WI38 (cell line): ENCODE measurements around the gene MACF1.
"Not testable (repeated sequence)": the region's sequence is repeated elsewhere in the genome, so short reads cannot be mapped to it uniquely, and the experiment has no call there.

Experiments used
- H3K4me3 ChIP-seq: 2 replicates; pipeline ENCODE4 v1.5.1; 2011; ENCODE audit warnings: low read depth, mild to moderate bottlenecking, control low read depth, low read length
- CTCF ChIP-seq: IDR thresholded peaks from 2 replicates; pipeline ENCODE4 v1.5.1; 2012; ENCODE audit warnings: low read depth, mild to moderate bottlenecking, control low read depth, low read length

MACF1 gene

GRCh38 chr1:39472826-39473225, 268.3 kb downstream of the MACF1 start:
- no peak for TF ChIP-seq CTCF

GRCh38 chr1:39473324-39473723, 268.8 kb downstream of the MACF1 start:
- no peak for TF ChIP-seq CTCF
- H3K4me3 ChIP-seq = no peak overlapping the region

More at GRCh38 chr1:39472826-39473225, 268.3 kb downstream of the MACF1 start:
- no peak overlapping the region for H3K4me3 ChIP-seq

- H3K4me3 ChIP-seq = no peak overlapping the region
- TF ChIP-seq CTCF = no peak
Measured at GRCh38 chr1:39474810-39475209, 270.3 kb downstream of the MACF1 start.

- not testable (repeated sequence) for H3K4me3 ChIP-seq
Measured at GRCh38 chr1:39475551-39475950, 271.1 kb downstream of the MACF1 start.

- TF ChIP-seq CTCF = no peak
Measured at GRCh38 chr1:39478126-39478915, 273.8 kb downstream of the MACF1 start.

GRCh38 chr1:39481289-39481688, 276.8 kb downstream of the MACF1 start:
- H3K4me3 ChIP-seq = no peak overlapping the region
- no peak for TF ChIP-seq CTCF

More at GRCh38 chr1:39478126-39478915, 273.8 kb downstream of the MACF1 start:
- H3K4me3 ChIP-seq = no peak overlapping the region

GRCh38 chr1:39483276-39483675, 278.8 kb downstream of the MACF1 start:
- H3K4me3 ChIP-seq = no peak overlapping the region
- no peak for TF ChIP-seq CTCF

GRCh38 chr1:39484564-39484963, 280.1 kb downstream of the MACF1 start:
- no peak for TF ChIP-seq CTCF
- no peak overlapping the region for H3K4me3 ChIP-seq
